ENCODE results near the gene KRTAP5-5. TPM values are rescaled to one million over a fixed set of nuclear protein-coding genes. Genes with fewer than 3 reads are reported as not detected.
"Not testable (repeated sequence)": the region's sequence is repeated elsewhere in the genome, so short reads cannot be mapped to it uniquely, and the experiment has no call there.

The KRTAP5-5 gene
- total RNA-seq, 2 donors from 2014 or later: not detected

DNA sequence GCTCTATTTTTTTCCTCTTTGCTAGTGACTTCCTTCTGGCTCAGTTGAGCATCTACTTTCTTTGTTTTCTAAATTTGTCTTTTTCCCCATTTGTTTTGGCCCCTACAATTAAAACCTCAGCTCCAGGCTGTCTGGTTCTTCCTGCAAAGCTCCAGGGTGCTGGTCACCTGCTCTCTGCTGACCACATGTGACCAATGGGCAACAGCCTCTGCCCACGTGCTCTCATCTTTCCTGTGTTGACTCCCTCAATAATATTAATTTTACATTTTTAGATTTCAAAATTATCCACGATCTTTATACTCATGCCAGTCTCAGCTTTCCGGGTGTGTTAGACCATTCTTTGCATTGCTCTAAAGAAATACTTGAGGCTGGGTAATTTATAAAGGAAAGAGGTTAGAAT, 31.2 kb upstream of the KRTAP5-5 start:
- H3K9me3 Mint-ChIP-seq; H3K4me3 Mint-ChIP-seq; H3K27ac Mint-ChIP-seq; H3K36me3 Mint-ChIP-seq; ATAC-seq; H3K4me1 Mint-ChIP-seq (ENCODE audit: low read depth in 2 of 2); DNase-seq (ENCODE audit: low spot score): not testable (repeated sequence)
- peaks cover 43 to 44% of the 10 kb centered on the region in 2 donors for H3K27me3 Mint-ChIP-seq

DNA sequence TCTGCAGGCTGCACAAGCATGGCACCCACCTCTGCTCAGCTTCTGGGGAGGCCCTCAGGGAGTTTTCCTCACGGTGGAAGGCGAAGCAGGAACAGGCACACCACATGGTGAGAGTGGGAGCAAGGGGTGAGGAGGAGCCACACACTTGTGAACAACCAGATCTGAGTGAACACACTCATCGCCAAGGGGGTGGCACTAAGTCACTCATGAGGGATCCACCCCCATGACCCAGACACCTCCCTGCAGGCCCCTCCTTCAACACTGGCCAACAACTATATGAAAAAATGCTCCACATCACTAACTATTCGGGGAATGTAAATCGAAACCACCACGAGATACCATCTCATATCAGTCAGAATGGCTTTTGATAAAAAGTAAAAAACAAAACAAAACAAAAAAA, 30.8 kb upstream of the KRTAP5-5 start:
- H3K4me3 Mint-ChIP-seq: no peak overlapping the region
- ATAC-seq (no peak), DNase-seq (ENCODE audit: low spot score) (no peak)
- no peaks in the 10 kb centered on the region for H3K9me3 Mint-ChIP-seq
- no peaks in the 10 kb centered on the region for H3K36me3 Mint-ChIP-seq
- peaks cover 47 to 48% of the 10 kb centered on the region in 2 donors for H3K27me3 Mint-ChIP-seq
- H3K4me1 Mint-ChIP-seq (ENCODE audit: low read depth in 2 of 2): peaks cover 0 to 6% of the 10 kb centered on the region in 2 donors
- no peak overlapping the region for H3K27ac Mint-ChIP-seq

DNA sequence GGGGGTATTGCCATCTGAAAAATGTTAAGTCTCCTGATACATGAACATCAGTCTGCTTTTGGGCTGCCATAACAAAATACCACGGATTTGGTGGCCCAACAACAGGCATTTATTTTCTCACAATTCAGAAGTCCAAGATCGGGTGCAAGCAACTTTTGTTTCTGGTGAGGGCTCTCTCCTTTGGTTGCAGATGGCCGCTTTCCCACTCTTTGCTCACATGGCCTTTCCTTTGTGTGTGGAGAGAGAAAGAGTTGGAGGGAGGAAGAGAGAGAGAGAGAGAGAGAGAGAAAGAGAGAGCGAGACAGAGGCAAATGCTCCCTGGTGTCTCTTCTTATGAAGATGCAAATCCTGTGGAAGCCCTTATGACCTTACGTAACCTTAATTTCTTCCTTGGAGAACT, 28.9 kb upstream of the KRTAP5-5 start:
- no peak overlapping the region for H3K4me3 Mint-ChIP-seq
- no peaks in the 10 kb centered on the region for H3K9me3 Mint-ChIP-seq
- H3K27ac Mint-ChIP-seq: no peak overlapping the region
- DNase-seq (ENCODE audit: low spot score) (no peak), ATAC-seq (no peak)
- peaks cover 0 to 2% of the 10 kb centered on the region in 2 donors for H3K4me1 Mint-ChIP-seq (ENCODE audit: low read depth in 2 of 2)
- no peaks in the 10 kb centered on the region for H3K36me3 Mint-ChIP-seq
- peaks cover 42 to 43% of the 10 kb centered on the region in 2 donors for H3K27me3 Mint-ChIP-seq

DNA sequence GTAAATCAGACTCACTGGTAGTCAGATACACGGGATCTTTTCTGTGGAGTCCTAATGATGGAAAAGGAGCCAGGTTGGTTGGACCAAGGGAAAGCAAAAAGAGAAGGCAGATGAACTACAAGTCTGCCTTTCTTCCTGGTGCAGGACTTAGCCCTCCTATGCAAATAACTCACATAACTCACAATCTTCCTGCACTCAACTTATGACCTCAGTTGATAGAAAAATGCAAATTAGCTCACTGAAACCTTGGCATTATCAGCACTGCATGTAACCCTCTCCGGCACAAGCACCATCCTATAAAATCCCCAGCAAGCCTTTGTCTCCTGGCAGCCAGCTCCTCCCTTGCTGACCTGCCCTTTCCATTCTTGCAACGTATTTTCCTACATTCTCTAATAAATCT, 27.9 kb upstream of the KRTAP5-5 start:
- H3K4me3 Mint-ChIP-seq; H3K27ac Mint-ChIP-seq; H3K9me3 Mint-ChIP-seq; DNase-seq (ENCODE audit: low spot score); ATAC-seq; H3K36me3 Mint-ChIP-seq; H3K4me1 Mint-ChIP-seq (ENCODE audit: low read depth in 2 of 2): not testable (repeated sequence)
- peaks cover 44 to 48% of the 10 kb centered on the region in 2 donors for H3K27me3 Mint-ChIP-seq

DNA sequence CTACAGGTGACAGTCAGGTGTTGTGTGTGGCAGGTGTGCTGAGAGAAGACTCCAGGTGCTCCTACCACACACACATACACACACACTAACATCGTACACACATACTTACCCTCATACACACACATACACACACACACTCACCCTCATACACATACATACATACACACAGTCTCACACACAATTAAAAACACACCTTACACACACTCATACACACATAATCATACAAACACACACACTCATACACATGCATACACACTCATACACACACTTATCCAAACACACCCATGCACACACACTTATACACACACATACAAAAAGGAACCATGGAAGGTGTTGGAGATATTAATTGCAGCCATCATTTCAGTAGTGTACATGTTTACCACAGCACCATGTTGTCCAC, 25.9 kb upstream of the KRTAP5-5 start:
- ATAC-seq (peak in 1 of 2 donors; percentile 14), DNase-seq (ENCODE audit: low spot score) (no peak)
- Mint-ChIP-seq H3K27me3 (peaks cover 37 to 56% of the 10 kb centered on the region in 2 donors), H3K4me3 (no peak overlapping the region), H3K36me3 (no peaks in the 10 kb centered on the region), H3K27ac (no peak overlapping the region), H3K9me3 (no peaks in the 10 kb centered on the region), H3K4me1 (ENCODE audit: low read depth in 2 of 2) (peaks cover 0 to 5% of the 10 kb centered on the region in 2 donors)

DNA sequence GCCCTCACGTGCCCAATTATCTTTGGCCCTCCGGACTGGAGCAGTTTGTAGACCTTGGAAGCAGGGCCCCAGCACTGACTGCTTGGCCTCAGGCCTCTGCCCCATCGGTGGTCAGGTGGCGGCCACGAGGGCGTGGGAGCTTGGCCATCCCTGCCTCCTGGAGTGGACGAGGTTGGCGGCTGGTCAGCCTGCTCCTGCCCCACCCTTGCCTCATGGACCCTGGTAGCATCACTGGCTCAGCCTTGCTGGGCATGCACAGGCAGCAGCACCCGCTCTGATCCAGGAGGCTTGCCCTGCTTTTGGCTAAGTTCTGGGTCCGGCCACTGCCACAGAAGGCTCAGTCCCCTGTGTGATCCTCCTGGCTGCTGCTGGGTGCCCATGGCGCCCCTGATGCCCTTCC, 25.4 kb upstream of the KRTAP5-5 start:
- Mint-ChIP-seq H3K4me3 (no peak overlapping the region), H3K27ac (no peak overlapping the region), H3K9me3 (no peaks in the 10 kb centered on the region), H3K4me1 (ENCODE audit: low read depth in 2 of 2) (peaks cover 0 to 5% of the 10 kb centered on the region in 2 donors), H3K36me3 (no peaks in the 10 kb centered on the region), H3K27me3 (peaks cover 37 to 53% of the 10 kb centered on the region in 2 donors)
- ATAC-seq (no peak), DNase-seq (ENCODE audit: low spot score) (no peak)

DNA sequence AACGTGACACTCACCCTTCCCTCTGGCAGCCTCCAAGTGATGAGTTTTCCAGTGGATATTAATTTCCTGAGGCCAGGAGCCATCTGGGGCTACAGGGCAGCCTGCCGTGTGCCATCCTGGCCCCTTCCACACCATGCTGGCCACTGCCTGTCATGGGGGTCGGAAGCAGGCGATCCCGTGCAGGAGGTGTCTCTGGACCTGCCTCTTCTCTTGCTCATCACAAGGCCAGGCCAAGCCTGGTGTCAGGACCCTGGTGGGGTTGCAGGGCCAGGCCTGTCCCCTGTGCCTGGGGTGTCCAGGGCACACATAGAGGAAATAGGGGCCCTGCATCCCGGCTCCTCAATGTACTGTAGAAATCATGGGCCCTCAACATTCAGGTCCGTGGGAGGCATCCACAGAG, 24.9 kb upstream of the KRTAP5-5 start:
- H3K27me3 Mint-ChIP-seq: peaks cover 35 to 47% of the 10 kb centered on the region in 2 donors
- H3K4me1 Mint-ChIP-seq (ENCODE audit: low read depth in 2 of 2): peaks cover 0 to 5% of the 10 kb centered on the region in 2 donors
- no peak for ATAC-seq
- no peak for DNase-seq (ENCODE audit: low spot score)
- H3K4me3 Mint-ChIP-seq: no peak overlapping the region
- H3K9me3 Mint-ChIP-seq: no peaks in the 10 kb centered on the region
- H3K36me3 Mint-ChIP-seq: no peaks in the 10 kb centered on the region
- no peak overlapping the region for H3K27ac Mint-ChIP-seq

DNA sequence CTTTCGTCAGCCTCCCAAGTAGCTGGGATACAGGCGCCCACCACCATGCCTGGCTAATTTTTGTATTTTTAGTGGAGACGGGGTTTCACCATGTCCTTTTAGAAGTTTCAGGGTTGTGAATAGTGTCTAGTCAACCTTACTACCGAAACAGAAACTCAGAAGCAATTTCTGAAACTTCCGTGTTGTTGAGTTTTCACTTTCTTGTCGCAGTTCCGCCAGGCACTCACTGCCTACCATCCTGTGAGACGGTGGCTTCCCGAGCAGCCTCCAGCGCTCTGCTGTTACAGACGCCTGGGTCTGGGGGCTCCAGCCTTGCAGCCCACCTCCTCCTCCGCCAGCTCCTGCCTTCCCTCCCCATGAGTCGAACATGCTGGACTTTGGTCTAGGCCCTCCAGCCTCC, 23.7 kb upstream of the KRTAP5-5 start:
- not testable (repeated sequence) for H3K36me3 Mint-ChIP-seq, H3K27ac Mint-ChIP-seq

DNA sequence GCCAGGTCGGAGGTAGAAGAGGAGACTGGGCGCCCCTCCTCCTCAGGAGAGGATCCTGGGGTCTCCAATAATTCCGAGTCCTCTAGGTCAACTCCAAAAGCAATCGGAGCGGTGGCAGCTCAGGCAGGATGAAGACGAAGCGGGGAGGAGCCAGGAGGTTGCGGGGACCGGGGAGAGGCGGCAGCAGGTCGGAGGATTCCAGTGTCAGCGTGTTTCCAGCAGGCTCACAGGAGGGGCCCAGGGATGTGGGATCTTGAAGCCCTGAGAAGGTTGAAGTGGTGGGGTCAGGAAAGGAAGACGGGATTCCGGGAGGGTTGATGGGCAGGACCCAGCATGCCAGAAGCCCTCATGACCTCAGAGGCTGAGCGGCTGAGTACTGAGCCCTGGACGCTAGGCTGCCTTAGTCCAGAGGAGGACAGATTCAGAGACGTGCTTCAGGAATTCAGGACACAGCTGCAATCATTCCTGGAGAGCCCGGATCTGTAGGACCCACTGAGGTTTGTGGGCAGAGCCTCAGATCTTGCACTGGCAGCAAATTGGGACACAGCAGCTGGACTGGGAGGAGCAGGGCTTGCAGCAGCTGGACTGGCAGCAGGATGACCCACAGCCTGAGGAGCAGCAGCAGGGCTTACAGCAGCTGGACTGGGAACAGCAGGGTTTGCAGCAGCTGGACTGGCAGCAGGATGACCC, 22.3 kb upstream of the KRTAP5-5 start:
- H3K27me3 Mint-ChIP-seq: peaks cover 27 to 43% of the 10 kb centered on the region in 2 donors
- DNase-seq (ENCODE audit: low spot score); H3K4me3 Mint-ChIP-seq: not testable (repeated sequence)

More for the DNA sequence above, 23.7 kb upstream of the KRTAP5-5 start:
- H3K4me3 Mint-ChIP-seq; H3K9me3 Mint-ChIP-seq; H3K4me1 Mint-ChIP-seq (ENCODE audit: low read depth in 2 of 2); DNase-seq (ENCODE audit: low spot score): not testable (repeated sequence)
- ATAC-seq: peak in 1 of 2 donors; percentile 68
- H3K27me3 Mint-ChIP-seq: peaks cover 33 to 44% of the 10 kb centered on the region in 2 donors

DNA sequence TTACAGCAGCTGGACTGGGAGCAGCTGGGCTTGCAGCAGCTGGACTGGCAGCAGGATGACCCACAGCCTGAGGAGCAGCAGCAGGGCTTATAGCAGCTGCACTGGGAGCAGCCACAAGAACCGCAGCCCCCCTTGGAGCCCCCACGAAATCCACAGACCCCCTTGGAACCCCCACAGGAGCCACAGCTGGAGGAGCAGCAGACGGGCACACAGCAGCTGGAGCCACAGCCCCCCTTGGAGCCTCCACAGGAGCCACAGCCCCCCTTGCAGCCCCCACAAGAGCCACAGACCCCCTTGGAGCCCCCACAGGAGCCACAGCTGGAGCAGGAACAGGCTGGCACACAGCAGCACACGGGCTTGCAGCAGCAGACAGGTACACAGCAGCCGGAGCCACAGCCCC, 21.7 kb upstream of the KRTAP5-5 start:
- H3K4me3 Mint-ChIP-seq; H3K27ac Mint-ChIP-seq; ATAC-seq; H3K9me3 Mint-ChIP-seq; H3K4me1 Mint-ChIP-seq (ENCODE audit: low read depth in 2 of 2); H3K36me3 Mint-ChIP-seq; DNase-seq (ENCODE audit: low spot score): not testable (repeated sequence)
- H3K27me3 Mint-ChIP-seq: peaks cover 26 to 41% of the 10 kb centered on the region in 2 donors

More for the DNA sequence above, 22.3 kb upstream of the KRTAP5-5 start:
- ATAC-seq; H3K9me3 Mint-ChIP-seq; H3K27ac Mint-ChIP-seq; H3K4me1 Mint-ChIP-seq (ENCODE audit: low read depth in 2 of 2); H3K36me3 Mint-ChIP-seq: not testable (repeated sequence)

DNA sequence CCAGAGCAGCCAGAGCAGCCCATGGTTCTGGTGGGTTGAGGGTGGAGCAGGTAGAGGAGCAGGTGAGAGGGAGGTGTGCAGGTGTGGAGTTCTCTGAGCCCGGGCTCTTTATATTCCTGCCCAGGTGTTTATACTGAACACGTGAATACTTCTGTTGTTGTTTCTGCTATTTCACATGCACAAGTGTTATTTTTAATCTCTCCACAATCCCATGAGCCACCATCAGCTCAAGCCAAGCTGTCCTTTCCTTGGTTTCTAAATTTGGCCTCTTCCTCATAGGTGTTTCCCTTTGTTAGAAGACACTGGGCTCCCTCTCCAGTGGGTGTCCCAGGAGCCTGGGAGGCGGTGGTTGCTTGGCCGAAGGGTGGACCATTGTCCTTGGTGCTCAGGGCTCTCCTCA, 21.2 kb upstream of the KRTAP5-5 start, which contains the start of gene KRTAP5-3:
KRTAP5-3 (minus strand) TSS at position 101 of the 400 bp plus-strand sequence; CDS start at position 23, 78 bp downstream.
- Mint-ChIP-seq H3K27ac (no peak within 1 kb of the TSS), H3K36me3 (no peaks in the 10 kb centered on the region), H3K27me3 (peaks cover 22 to 37% of the 10 kb centered on the region in 2 donors), H3K9me3 (no peaks in the 10 kb centered on the region), H3K4me1 (ENCODE audit: low read depth in 2 of 2) (peaks cover 0 to 5% of the 10 kb centered on the region in 2 donors), H3K4me3 (no peak within 1 kb of the TSS)
- ATAC-seq (no peak), DNase-seq (ENCODE audit: low spot score) (no peak)

DNA sequence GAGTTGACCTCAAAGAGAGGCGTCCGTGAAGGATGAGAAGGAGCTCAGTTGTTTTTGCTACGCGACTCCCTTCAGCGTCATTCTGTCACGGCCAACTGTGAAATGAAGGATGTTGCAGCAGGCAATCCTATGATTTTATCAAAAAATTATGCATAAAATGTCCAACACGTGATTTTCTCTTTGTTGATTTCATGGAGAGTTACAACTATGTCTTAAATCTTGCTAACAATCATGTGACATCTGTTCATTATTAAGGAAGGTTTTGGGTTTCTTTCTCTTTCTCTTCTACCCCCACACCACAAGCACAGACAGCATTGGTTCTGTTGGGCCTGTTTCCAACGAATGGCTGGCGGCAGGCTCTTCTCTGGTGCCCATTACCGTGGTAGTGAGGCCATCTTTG, 11.3 kb upstream of the KRTAP5-5 start:
- peaks cover 26 to 36% of the 10 kb centered on the region in 2 donors for H3K27me3 Mint-ChIP-seq
- H3K4me1 Mint-ChIP-seq (ENCODE audit: low read depth in 2 of 2): no peaks in the 10 kb centered on the region
- H3K27ac Mint-ChIP-seq: no peak overlapping the region
- ATAC-seq (no peak), DNase-seq (ENCODE audit: low spot score) (no peak)
- no peak overlapping the region for H3K4me3 Mint-ChIP-seq
- no peaks in the 10 kb centered on the region for H3K36me3 Mint-ChIP-seq
- no peaks in the 10 kb centered on the region for H3K9me3 Mint-ChIP-seq

DNA sequence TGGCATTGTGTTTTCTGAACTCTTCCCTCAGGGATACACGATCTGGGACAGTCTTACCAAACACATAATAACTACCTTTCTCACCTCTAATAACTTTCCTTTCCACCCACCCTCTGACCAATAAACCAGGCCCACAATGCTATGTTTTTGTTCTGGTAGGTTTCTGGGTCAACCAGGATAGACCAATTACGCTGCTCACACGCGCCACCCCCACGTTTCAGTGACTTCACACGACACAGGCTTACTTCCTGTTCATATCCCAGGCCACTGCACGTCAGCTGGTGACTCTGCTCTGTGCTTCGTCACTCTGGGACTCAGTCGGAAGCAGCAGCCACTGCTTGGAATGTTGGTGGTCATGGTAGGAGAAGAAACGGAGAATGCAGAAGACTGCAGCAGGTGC, 10.1 kb upstream of the KRTAP5-5 start:
- peak in 1 of 2 donors; percentile 57 for ATAC-seq
- H3K27ac Mint-ChIP-seq: no peak overlapping the region
- H3K4me3 Mint-ChIP-seq: no peak overlapping the region
- no peak for DNase-seq (ENCODE audit: low spot score)
- H3K27me3 Mint-ChIP-seq: peaks cover 22 to 27% of the 10 kb centered on the region in 2 donors
- H3K9me3 Mint-ChIP-seq: no peaks in the 10 kb centered on the region
- H3K4me1 Mint-ChIP-seq (ENCODE audit: low read depth in 2 of 2): no peaks in the 10 kb centered on the region
- H3K36me3 Mint-ChIP-seq: no peaks in the 10 kb centered on the region

DNA sequence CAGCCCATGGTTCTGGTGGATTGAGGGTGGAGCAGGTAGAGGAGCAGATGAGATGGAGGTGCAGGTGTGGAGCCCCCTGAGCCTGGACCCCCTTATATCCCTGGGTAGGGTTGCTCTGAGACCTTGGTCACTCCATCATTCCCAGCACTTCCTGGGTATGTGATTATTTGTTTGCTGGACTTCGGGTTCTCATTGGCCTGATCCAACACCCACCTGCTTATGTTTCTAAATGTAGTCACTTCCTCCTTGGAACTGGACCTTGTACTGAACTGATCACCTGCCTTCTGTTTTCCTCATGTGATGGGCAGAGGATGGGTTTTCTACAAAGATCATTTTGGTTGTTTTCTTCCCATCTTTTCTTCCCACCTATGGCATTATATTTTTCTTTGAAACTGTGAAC, 7.5 kb upstream of the KRTAP5-5 start, which contains the start of gene KRTAP5-4:
KRTAP5-4 (minus strand) TSS at position 53 of the 400 bp plus-strand sequence; CDS start at position 8, 45 bp downstream.
- no peak for ATAC-seq
- Mint-ChIP-seq H3K36me3 (no peaks in the 10 kb centered on the region), H3K27ac (no peak within 1 kb of the TSS)

More for the DNA sequence above, 7.5 kb upstream of the KRTAP5-5 start, which contains the start of gene KRTAP5-4:
- no peaks in the 10 kb centered on the region for H3K4me1 Mint-ChIP-seq (ENCODE audit: low read depth in 2 of 2)
- H3K9me3 Mint-ChIP-seq: no peaks in the 10 kb centered on the region
- no peak for DNase-seq (ENCODE audit: low spot score)
- no peak within 1 kb of the TSS for H3K4me3 Mint-ChIP-seq
- peaks cover 10 to 16% of the 10 kb centered on the region in 2 donors for H3K27me3 Mint-ChIP-seq
